ENCODE measurements around the gene CMTM7.
A peak's percentile ranks its signal among the peaks of the same experiment; 100 is the strongest.
"Not testable (repeated sequence)": the region's sequence is repeated elsewhere in the genome, so short reads cannot be mapped to it uniquely, and the experiment has no call there.

The CMTM7 gene

GRCh38 chr3:32439421-32439820 lies 47.8 kb downstream of the CMTM7 start:
- not testable (repeated sequence) for DNase-seq

- no peak for DNase-seq
Measured at GRCh38 chr3:32440611-32441350, 49.1 kb downstream of the CMTM7 start.

GRCh38 chr3:32442766-32443165 lies 51.1 kb downstream of the CMTM7 start:
- DNase-seq, result no peak

- no peak for DNase-seq
Measured at GRCh38 chr3:32443478-32443877, 51.8 kb downstream of the CMTM7 start.

GRCh38 chr3:32447865-32448400 lies 56.3 kb downstream of the CMTM7 start:
- DNase-seq, result peak; percentile 2

GRCh38 chr3:32448686-32449474 lies 57.2 kb downstream of the CMTM7 start:
- DNase-seq, result no peak

- no peak for DNase-seq
Measured at GRCh38 chr3:32449691-32450090, 58.0 kb downstream of the CMTM7 start.

GRCh38 chr3:32450426-32450825 lies 58.8 kb downstream of the CMTM7 start:
- DNase-seq, result peak; percentile 8

DNA sequence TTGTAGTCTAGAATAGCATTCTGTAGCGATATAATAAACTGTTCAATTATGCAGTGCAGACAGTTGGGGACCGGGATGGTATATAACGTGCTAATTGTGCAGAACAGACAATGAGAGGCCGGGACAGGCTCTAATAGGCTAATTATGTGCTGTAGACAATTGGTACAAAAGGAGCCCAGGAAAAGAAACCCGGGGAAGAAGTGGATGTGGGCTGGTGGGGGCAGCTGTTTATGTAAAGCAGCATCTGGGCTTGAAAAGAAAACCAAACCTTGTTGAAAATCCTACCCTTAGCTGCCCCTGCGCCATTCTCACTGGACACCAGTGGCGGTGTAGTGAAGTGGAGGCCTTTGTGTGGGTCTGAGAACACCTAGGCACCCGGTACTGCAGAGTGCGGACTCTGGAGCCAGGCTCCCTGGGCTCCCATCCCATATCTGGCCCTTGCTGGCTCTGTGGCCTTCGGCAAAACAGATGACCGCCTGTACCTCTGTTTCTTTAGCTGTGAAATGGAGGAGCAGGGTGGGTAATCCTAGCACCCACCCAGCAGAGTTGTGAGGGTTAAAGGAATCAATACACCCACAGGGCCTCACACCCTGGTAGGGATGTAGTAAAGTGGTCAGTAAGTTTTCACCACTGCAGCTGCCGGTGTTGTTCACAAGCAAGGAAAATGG lies 59.5 kb downstream of the CMTM7 start:
- DNase-seq, result peak; percentile 7

GRCh38 chr3:32452009-32452408 lies 60.4 kb downstream of the CMTM7 start:
- peak; percentile 21 for DNase-seq

GRCh38 chr3:32453346-32453745 lies 61.7 kb downstream of the CMTM7 start:
- no peak for DNase-seq

DNA sequence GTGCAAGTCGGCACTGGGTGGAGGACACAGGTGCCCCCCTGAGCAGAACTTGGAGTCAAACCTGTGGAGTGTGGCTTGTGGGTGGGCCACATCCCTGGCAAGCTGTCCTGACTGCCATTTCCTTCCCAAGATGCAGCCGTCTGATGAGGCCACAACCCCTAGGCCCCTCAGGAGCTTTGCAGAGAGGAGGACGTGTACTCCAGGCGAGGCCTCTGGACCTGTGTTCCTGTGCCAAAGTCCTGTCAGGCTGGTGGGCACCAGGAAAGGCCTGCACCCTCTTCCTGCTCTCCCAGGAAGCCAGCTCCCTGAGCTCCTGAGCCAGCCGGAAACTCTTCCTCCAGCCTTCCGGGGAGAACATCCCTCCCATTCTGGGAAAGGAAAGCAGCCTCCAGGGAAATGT lies 62.5 kb downstream of the CMTM7 start:
- DNase-seq, result peak; percentile 21

DNA sequence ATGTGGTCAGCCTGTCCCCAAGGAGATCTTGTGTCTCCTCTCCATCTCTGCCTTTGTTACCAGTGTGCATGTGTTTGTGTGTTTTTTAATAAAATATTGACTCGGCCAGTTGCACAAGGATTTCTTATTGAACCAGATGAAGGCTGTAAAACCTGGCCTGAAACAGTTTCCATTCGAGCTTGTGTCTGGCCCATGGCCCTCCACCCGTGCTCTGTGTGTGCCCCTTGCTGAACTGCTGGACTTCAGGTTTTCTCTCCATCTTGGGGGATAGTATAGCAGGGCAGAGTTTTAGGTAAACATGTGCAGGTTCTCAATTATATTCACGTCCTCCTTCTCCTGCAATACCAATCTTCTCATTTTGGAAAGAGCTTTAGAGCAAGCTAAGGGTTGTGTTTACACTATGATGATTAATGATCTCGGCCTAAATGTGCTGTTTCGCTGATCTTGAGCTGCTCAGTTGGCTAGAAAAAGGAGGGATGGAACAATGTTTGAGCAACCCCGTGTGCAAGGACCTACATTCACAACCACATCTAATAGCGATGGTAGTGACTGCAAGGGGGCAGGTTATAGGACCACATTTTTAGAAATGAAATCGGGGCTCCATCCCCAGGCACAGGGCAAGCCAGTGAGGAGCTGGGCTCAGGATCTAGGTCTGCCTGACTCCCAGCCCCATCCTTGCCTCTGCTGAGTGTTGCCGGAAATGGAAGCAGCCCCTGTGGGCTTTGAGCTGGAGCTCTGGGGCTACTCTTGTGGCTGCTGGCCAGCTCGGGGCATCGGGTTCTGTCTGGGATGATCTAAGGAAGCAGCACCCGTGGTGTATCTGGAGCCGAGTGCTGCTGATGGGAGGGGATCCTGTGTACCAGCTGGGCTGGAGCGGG lies 63.3 kb downstream of the CMTM7 start:
- peak; percentile 21 for DNase-seq

GRCh38 chr3:32455609-32456428 lies 64.2 kb downstream of the CMTM7 start:
- peak; percentile 27 for DNase-seq

DNA sequence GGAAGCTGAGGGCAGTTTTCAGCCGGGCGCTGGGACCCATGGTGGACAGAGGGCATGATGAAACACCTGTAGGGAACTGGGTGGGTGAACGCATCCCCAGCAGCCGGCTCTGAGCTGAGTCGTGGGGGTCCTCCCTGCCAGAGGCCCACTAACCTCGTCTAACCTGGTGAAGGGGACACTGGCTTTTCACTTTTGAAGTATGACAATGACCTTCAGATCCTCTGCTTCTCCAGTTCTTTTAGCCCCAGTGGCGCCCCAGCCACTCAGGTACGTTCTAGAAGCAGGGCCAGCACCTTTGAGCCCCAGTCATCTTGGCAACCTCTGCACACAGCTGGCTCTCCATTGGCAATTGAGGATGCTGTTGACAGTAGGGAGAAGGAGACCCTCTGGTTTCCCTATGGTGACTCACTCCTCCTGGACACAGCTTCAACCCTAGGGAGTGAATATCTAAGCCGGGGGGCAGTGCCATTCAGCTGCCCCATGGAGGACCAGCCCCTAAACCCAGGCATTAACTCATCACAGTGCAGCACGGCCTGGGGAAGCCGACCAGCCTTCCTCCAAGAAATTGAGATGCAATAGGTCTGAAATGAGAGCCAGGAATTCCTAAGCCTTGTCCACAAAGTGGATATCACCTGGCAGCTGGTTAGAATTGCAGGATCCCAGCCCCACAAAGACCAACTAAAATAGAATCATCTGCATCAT lies 64.9 kb downstream of the CMTM7 start:
- peak; percentile 19 for DNase-seq

- DNase-seq, result peak; percentile 42
Measured at GRCh38 chr3:32457971-32458471, 66.4 kb downstream of the CMTM7 start.

DNA sequence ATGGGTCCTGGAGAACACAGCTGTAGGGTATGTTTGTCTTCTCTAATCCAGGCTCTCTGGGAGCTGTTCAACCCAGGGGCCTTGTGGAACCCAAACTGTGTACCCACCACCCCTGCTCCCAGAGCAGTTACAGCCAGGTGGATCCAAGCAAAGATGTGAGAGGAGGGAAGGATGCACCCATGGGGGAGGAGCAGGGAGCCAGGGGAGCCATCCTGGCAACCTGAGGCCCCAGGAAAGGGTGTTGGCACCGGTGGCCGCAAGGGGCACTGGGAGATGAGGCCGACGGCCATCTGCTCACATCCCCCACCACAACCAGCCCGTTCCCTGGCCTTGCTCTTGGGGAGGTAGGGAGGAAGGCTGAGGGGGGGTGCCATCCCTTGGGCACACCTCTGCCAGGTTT lies 67.8 kb downstream of the CMTM7 start:
- peak; percentile 21 for DNase-seq

- peak; percentile 45 for DNase-seq
Measured at GRCh38 chr3:32460031-32460749, 68.5 kb downstream of the CMTM7 start.

DNA sequence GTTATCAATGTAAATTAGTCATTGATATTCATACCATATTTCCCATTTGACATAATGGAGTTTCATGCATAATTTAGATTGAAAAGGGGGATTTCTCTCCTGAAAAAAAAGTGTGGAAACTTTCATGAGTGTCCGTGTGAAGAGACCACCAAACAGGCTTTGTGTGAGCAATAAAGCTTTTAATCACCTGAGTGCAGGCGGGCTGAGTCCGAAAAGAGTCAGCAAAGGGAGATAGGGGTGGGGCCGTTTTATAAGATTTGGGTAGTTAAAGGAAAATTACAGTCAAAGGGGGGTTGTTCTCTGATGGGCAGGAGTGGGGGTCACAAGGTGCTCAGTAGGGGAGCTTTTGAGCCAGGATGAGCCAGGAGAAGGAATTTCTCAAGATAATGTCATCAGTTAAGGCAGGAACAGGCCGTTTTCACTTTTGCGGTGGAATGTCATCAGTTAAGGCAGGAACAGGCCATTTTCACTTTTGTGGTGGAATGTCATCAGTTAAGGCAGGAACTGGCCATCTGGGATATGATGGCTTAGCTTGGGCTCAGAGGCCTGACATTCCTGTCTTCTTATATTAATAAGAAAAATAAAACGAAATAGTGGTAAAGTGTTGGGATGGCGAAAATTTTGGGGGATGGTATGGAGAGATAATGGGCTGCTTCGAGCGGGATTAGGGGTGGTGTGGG lies 69.3 kb downstream of the CMTM7 start:
- DNase-seq, result peak; percentile 17
